ENCODE results near the gene WDR70. TPM values are rescaled to one million over a fixed set of nuclear protein-coding genes. Genes with fewer than 3 reads are reported as not detected.

WDR70 gene
- total RNA-seq, 1 donor from 2014 or later = 31.3 TPM

DNA sequence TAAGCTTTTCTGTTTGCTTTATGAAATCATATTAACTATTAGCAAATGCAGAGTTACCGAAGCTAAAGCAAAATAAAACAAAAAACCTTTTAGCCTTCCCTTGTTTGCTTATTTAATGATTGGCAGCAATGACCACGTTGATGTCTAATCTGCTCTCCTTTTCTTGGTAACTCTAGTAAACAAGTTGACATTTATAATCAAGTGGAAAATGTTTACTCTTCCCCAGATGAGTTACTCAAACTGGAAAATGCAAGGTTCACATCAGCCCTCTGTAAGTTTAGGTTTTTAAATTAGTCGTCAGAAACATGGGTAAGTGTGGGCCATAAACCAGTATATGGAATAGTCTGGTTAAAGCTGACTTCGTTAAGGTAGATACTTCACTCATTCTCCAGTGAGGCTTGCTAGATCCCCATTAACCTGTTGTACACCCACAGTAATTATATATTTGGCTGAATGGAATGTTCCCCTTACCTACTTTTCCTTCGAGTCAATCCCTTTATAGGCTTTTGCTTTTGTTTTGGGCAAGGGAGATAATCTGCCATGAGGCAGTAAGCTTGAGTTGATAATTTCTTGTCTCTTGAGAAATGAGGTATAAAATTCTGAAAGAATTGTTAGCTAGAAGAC, 359.9 kb downstream of the WDR70 start:
- H3K9me3 ChIP-seq (ENCODE audit: insufficient read depth, low read depth, low read length) = no peaks in the 10 kb centered on the region
- Mint-ChIP-seq H3K4me1 (ENCODE audit: low read depth, unreplicated experiment) (peaks cover 57% of the 10 kb centered on the region), H3K27me3 (ENCODE audit: low read depth, unreplicated experiment) (no peaks in the 10 kb centered on the region), H3K9me3 (ENCODE audit: unreplicated experiment) (peaks cover 3% of the 10 kb centered on the region), H3K27ac (ENCODE audit: unreplicated experiment) (peak overlapping the region; percentile 95), H3K36me3 (ENCODE audit: low read depth, unreplicated experiment) (peaks cover 12% of the 10 kb centered on the region), H3K4me3 (ENCODE audit: unreplicated experiment) (peak overlapping the region; percentile 50)
- H4K20me1 ChIP-seq (ENCODE audit: insufficient read depth, low read length) = no peaks in the 10 kb centered on the region
- H3K27ac ChIP-seq (ENCODE audit: low read depth, low read length) = peak overlapping the region; percentile 62
- no peaks in the 10 kb centered on the region for H3K79me2 ChIP-seq (ENCODE audit: insufficient read depth, low read length)
- no peaks in the 10 kb centered on the region for H3K27me3 ChIP-seq (ENCODE audit: insufficient read depth, low read length)
- H2AFZ ChIP-seq (ENCODE audit: low read depth, low read length) = no peak overlapping the region
- DNase-seq (ENCODE audit: low read depth) (no peak), FAIRE-seq (no peak)
- H3K4me1 ChIP-seq (ENCODE audit: insufficient read depth, low read length) = peaks cover 33% of the 10 kb centered on the region
- no peaks in the 10 kb centered on the region for H3K36me3 ChIP-seq (ENCODE audit: insufficient read depth, low read length)
- peak overlapping the region; percentile 73 for H3K4me2 ChIP-seq (ENCODE audit: low read length)
- TF ChIP-seq, protein P1, sequence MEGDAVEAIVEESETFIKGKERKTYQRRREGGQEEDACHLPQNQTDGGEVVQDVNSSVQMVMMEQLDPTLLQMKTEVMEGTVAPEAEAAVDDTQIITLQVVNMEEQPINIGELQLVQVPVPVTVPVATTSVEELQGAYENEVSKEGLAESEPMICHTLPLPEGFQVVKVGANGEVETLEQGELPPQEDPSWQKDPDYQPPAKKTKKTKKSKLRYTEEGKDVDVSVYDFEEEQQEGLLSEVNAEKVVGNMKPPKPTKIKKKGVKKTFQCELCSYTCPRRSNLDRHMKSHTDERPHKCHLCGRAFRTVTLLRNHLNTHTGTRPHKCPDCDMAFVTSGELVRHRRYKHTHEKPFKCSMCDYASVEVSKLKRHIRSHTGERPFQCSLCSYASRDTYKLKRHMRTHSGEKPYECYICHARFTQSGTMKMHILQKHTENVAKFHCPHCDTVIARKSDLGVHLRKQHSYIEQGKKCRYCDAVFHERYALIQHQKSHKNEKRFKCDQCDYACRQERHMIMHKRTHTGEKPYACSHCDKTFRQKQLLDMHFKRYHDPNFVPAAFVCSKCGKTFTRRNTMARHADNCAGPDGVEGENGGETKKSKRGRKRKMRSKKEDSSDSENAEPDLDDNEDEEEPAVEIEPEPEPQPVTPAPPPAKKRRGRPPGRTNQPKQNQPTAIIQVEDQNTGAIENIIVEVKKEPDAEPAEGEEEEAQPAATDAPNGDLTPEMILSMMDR (IDR thresholded peaks at IDR 0.05; ENCODE audit: insufficient read depth, low read depth, low read length) = no peak
- no peak for TF ChIP-seq EZH2 (IDR thresholded peaks at IDR 0.05; ENCODE audit: insufficient read depth, low read length)
- no peak overlapping the region for H3K9ac ChIP-seq (ENCODE audit: low read length)
- no peak overlapping the region for H3K4me3 ChIP-seq (ENCODE audit: insufficient read depth, low read depth, low read length)

GRCh38 chr5:37739817-37740261, 360.7 kb downstream of the WDR70 start:
- H3K27me3 Mint-ChIP-seq (ENCODE audit: low read depth, unreplicated experiment) = no peaks in the 10 kb centered on the region
- H3K4me1 Mint-ChIP-seq (ENCODE audit: low read depth, unreplicated experiment) = peaks cover 55% of the 10 kb centered on the region
- H2AFZ ChIP-seq (ENCODE audit: low read depth, low read length) = no peak overlapping the region
- H3K27me3 ChIP-seq (ENCODE audit: insufficient read depth, low read length) = no peaks in the 10 kb centered on the region
- peaks cover 3% of the 10 kb centered on the region for H3K9me3 Mint-ChIP-seq (ENCODE audit: unreplicated experiment)
- peak overlapping the region; percentile 39 for H3K4me2 ChIP-seq (ENCODE audit: low read length)
- H3K4me1 ChIP-seq (ENCODE audit: insufficient read depth, low read length) = peaks cover 33% of the 10 kb centered on the region
- H3K79me2 ChIP-seq (ENCODE audit: insufficient read depth, low read length) = no peaks in the 10 kb centered on the region
- DNase-seq (ENCODE audit: low read depth) (peak; percentile 43), FAIRE-seq (peak; percentile 26)
- no peak overlapping the region for H3K4me3 ChIP-seq (ENCODE audit: insufficient read depth, low read depth, low read length)
- H3K36me3 Mint-ChIP-seq (ENCODE audit: low read depth, unreplicated experiment) = peaks cover 20% of the 10 kb centered on the region
- TF ChIP-seq EZH2 (IDR thresholded peaks at IDR 0.05; ENCODE audit: insufficient read depth, low read length) = no peak
- H3K9ac ChIP-seq (ENCODE audit: low read length) = peak overlapping the region; percentile 25
- peak overlapping the region; percentile 95 for H3K27ac Mint-ChIP-seq (ENCODE audit: unreplicated experiment)
- H4K20me1 ChIP-seq (ENCODE audit: insufficient read depth, low read length) = no peaks in the 10 kb centered on the region
- H3K27ac ChIP-seq (ENCODE audit: low read depth, low read length) = peak overlapping the region; percentile 60
- H3K36me3 ChIP-seq (ENCODE audit: insufficient read depth, low read length) = no peaks in the 10 kb centered on the region
- H3K4me3 Mint-ChIP-seq (ENCODE audit: unreplicated experiment) = peak overlapping the region; percentile 35
- no peaks in the 10 kb centered on the region for H3K9me3 ChIP-seq (ENCODE audit: insufficient read depth, low read depth, low read length)

- H3K4me1 Mint-ChIP-seq (ENCODE audit: low read depth, unreplicated experiment) = peaks cover 52% of the 10 kb centered on the region
- FAIRE-seq (no peak), DNase-seq (ENCODE audit: low read depth) (peak; percentile 80)
- no peaks in the 10 kb centered on the region for H3K36me3 ChIP-seq (ENCODE audit: insufficient read depth, low read length)
- H3K4me3 ChIP-seq (ENCODE audit: insufficient read depth, low read depth, low read length) = no peak overlapping the region
- no peak overlapping the region for H2AFZ ChIP-seq (ENCODE audit: low read depth, low read length)
- peak overlapping the region; percentile 60 for H3K27ac ChIP-seq (ENCODE audit: low read depth, low read length)
- H3K27ac Mint-ChIP-seq (ENCODE audit: unreplicated experiment) = peak overlapping the region; percentile 95
- peaks cover 33% of the 10 kb centered on the region for H3K4me1 ChIP-seq (ENCODE audit: insufficient read depth, low read length)
- H3K4me3 Mint-ChIP-seq (ENCODE audit: unreplicated experiment) = peak overlapping the region; percentile 37
- H3K4me2 ChIP-seq (ENCODE audit: low read length) = peak overlapping the region; percentile 39
- peaks cover 25% of the 10 kb centered on the region for H3K36me3 Mint-ChIP-seq (ENCODE audit: low read depth, unreplicated experiment)
- no peaks in the 10 kb centered on the region for H3K27me3 ChIP-seq (ENCODE audit: insufficient read depth, low read length)
- H3K27me3 Mint-ChIP-seq (ENCODE audit: low read depth, unreplicated experiment) = no peaks in the 10 kb centered on the region
- H3K9me3 Mint-ChIP-seq (ENCODE audit: unreplicated experiment) = peaks cover 5% of the 10 kb centered on the region
- TF ChIP-seq EZH2 (IDR thresholded peaks at IDR 0.05; ENCODE audit: insufficient read depth, low read length) = no peak
- TF ChIP-seq, protein P1 (IDR thresholded peaks at IDR 0.05; ENCODE audit: insufficient read depth, low read depth, low read length) = no peak
- peak overlapping the region; percentile 25 for H3K9ac ChIP-seq (ENCODE audit: low read length)
- no peaks in the 10 kb centered on the region for H4K20me1 ChIP-seq (ENCODE audit: insufficient read depth, low read length)
- no peaks in the 10 kb centered on the region for H3K79me2 ChIP-seq (ENCODE audit: insufficient read depth, low read length)
- H3K9me3 ChIP-seq (ENCODE audit: insufficient read depth, low read depth, low read length) = no peaks in the 10 kb centered on the region
These were observed 361.4 kb downstream of the WDR70 start for GRCh38 chr5:37740331-37741066.

Data from astrocyte (in vitro differentiated cells and primary cell).